HT1080 (cell line): Measurements from ENCODE around the gene FBN1. TPM values are rescaled to one million over a fixed set of nuclear protein-coding genes. Genes with fewer than 3 reads are reported as not detected.

Source experiments
- DNase-seq: peaks from one replicate; pipeline ENCODE4 v3.0.0-alpha.2; 2015; ENCODE audit warnings: low read depth
- total RNA-seq: library from RNA; depleted of rRNA; stranded (reverse); fragments of >200 nt; shearing (Covaris generic); gene quantifications from 2 replicates; pipeline ENCODE4 v1.2.3, GENCODE V29; 2014

The FBN1 gene
- total RNA-seq, 1 experiment from 2014 or later = 21.0 TPM

- no peak for DNase-seq
These were observed 89.2 kb downstream of the FBN1 start for GRCh38 chr15:48556159-48556897.

- peak; percentile 59 for DNase-seq
These were observed 90.1 kb downstream of the FBN1 start for GRCh38 chr15:48555241-48555881.

- no peak for DNase-seq
These were observed 91.4 kb downstream of the FBN1 start for GRCh38 chr15:48554112-48554511.

GRCh38 chr15:48553559-48553958 is 92.0 kb downstream of the FBN1 start:
- peak; percentile 28 for DNase-seq

- no peak for DNase-seq
These were observed 94.5 kb downstream of the FBN1 start for GRCh38 chr15:48550822-48551525.

- DNase-seq = no peak
These were observed 97.1 kb downstream of the FBN1 start for GRCh38 chr15:48548455-48548854.

GRCh38 chr15:48547286-48547685 is 98.2 kb downstream of the FBN1 start:
- DNase-seq = peak; percentile 16

- DNase-seq = no peak
These were observed 99.2 kb downstream of the FBN1 start for GRCh38 chr15:48546296-48546695.

GRCh38 chr15:48544778-48545177 is 100.7 kb downstream of the FBN1 start:
- no peak for DNase-seq

- peak; percentile 63 for DNase-seq
These were observed 103.9 kb downstream of the FBN1 start for GRCh38 chr15:48541341-48542278.

- DNase-seq = no peak
These were observed 104.8 kb downstream of the FBN1 start for GRCh38 chr15:48540756-48541155.

GRCh38 chr15:48538941-48539340 is 106.6 kb downstream of the FBN1 start:
- no peak for DNase-seq

GRCh38 chr15:48537271-48538113 is 108.0 kb downstream of the FBN1 start:
- no peak for DNase-seq

GRCh38 chr15:48536681-48537091 is 108.8 kb downstream of the FBN1 start:
- no peak for DNase-seq

- DNase-seq = no peak
These were observed 111.5 kb downstream of the FBN1 start for GRCh38 chr15:48533982-48534381.

GRCh38 chr15:48532946-48533345 is 112.6 kb downstream of the FBN1 start:
- no peak for DNase-seq

GRCh38 chr15:48530528-48530927 is 115.0 kb downstream of the FBN1 start:
- DNase-seq = no peak

GRCh38 chr15:48528921-48529320 is 116.6 kb downstream of the FBN1 start:
- DNase-seq = no peak

- DNase-seq = no peak
These were observed 118.0 kb downstream of the FBN1 start for GRCh38 chr15:48527517-48527916.

GRCh38 chr15:48522911-48523310 is 122.6 kb downstream of the FBN1 start:
- no peak for DNase-seq
